Stimulated activated naive CD8-positive, alpha-beta T cell treated with anti-CD3 and anti-CD28 coated beads, Interleukin-15, Interleukin-2, amounts not matched to agents 100 ng/mL and 50 ng/mL, for 24 hours (primary cell): ENCODE measurements around the gene KSR2.

Experiments
- H3K27ac Mint-ChIP-seq: one replicate; pipeline ENCODE4 v1.8.0; 2021; ENCODE audit warnings: mild to moderate bottlenecking, mixed read lengths
- H3K27me3 Mint-ChIP-seq: one replicate; pipeline ENCODE4 v1.8.0; 2021; ENCODE audit warnings: mixed read lengths
- H3K36me3 Mint-ChIP-seq: one replicate; pipeline ENCODE4 v1.8.0; 2021; ENCODE audit warnings: low read depth, mixed read lengths
- H3K4me1 Mint-ChIP-seq: one replicate; pipeline ENCODE4 v1.8.0; 2021; ENCODE audit warnings: low read depth, mixed read lengths
- H3K4me3 Mint-ChIP-seq: one replicate; pipeline ENCODE4 v1.8.0; 2021; ENCODE audit warnings: mild to moderate bottlenecking, mixed read lengths
- H3K9me3 Mint-ChIP-seq: one replicate; pipeline ENCODE4 v1.8.0; 2021; ENCODE audit warnings: mixed read lengths

The KSR2 gene

GRCh38 chr12:117485984-117486839, 482.6 kb downstream of the KSR2 start:
- peaks cover 3% of the 10 kb centered on the region for H3K27me3 Mint-ChIP-seq
- no peak overlapping the region for H3K27ac Mint-ChIP-seq
- no peak overlapping the region for H3K4me3 Mint-ChIP-seq
- H3K36me3 Mint-ChIP-seq = no peaks in the 10 kb centered on the region
- H3K9me3 Mint-ChIP-seq = no peaks in the 10 kb centered on the region
- H3K4me1 Mint-ChIP-seq = no peaks in the 10 kb centered on the region

GRCh38 chr12:117484901-117485300, 483.9 kb downstream of the KSR2 start:
- Mint-ChIP-seq H3K4me1 (no peaks in the 10 kb centered on the region), H3K27ac (no peak overlapping the region), H3K36me3 (no peaks in the 10 kb centered on the region), H3K9me3 (no peaks in the 10 kb centered on the region), H3K4me3 (no peak overlapping the region), H3K27me3 (no peaks in the 10 kb centered on the region)

- Mint-ChIP-seq H3K9me3 (no peaks in the 10 kb centered on the region), H3K4me1 (no peaks in the 10 kb centered on the region), H3K27ac (no peak overlapping the region)
These were observed 485.3 kb downstream of the KSR2 start for GRCh38 chr12:117483501-117483900.

GRCh38 chr12:117481470-117481869, 487.3 kb downstream of the KSR2 start:
- H3K27ac Mint-ChIP-seq = no peak overlapping the region
- H3K36me3 Mint-ChIP-seq = no peaks in the 10 kb centered on the region
- no peaks in the 10 kb centered on the region for H3K9me3 Mint-ChIP-seq
- no peak overlapping the region for H3K4me3 Mint-ChIP-seq
- no peaks in the 10 kb centered on the region for H3K4me1 Mint-ChIP-seq
- H3K27me3 Mint-ChIP-seq = no peaks in the 10 kb centered on the region

More at GRCh38 chr12:117483501-117483900, 485.3 kb downstream of the KSR2 start:
- Mint-ChIP-seq H3K36me3 (no peaks in the 10 kb centered on the region), H3K27me3 (no peaks in the 10 kb centered on the region), H3K4me3 (no peak overlapping the region)

GRCh38 chr12:117476341-117476740, 492.4 kb downstream of the KSR2 start:
- no peaks in the 10 kb centered on the region for H3K4me1 Mint-ChIP-seq
- H3K9me3 Mint-ChIP-seq = no peaks in the 10 kb centered on the region
- peaks cover 8% of the 10 kb centered on the region for H3K27me3 Mint-ChIP-seq
- H3K27ac Mint-ChIP-seq = no peak overlapping the region
- no peaks in the 10 kb centered on the region for H3K36me3 Mint-ChIP-seq
- no peak overlapping the region for H3K4me3 Mint-ChIP-seq

- Mint-ChIP-seq H3K36me3 (no peaks in the 10 kb centered on the region), H3K9me3 (peaks cover 3% of the 10 kb centered on the region), H3K4me3 (no peak overlapping the region), H3K27me3 (peaks cover 8% of the 10 kb centered on the region), H3K27ac (no peak overlapping the region), H3K4me1 (no peaks in the 10 kb centered on the region)
These were observed 494.9 kb downstream of the KSR2 start for GRCh38 chr12:117473856-117474255.

- Mint-ChIP-seq H3K27ac (no peak overlapping the region), H3K27me3 (peaks cover 8% of the 10 kb centered on the region), H3K9me3 (peaks cover 3% of the 10 kb centered on the region), H3K4me1 (no peaks in the 10 kb centered on the region), H3K4me3 (no peak overlapping the region), H3K36me3 (no peaks in the 10 kb centered on the region)
These were observed 495.8 kb downstream of the KSR2 start for GRCh38 chr12:117472983-117473382.

GRCh38 chr12:117470804-117471203, 498.0 kb downstream of the KSR2 start:
- no peak overlapping the region for H3K27ac Mint-ChIP-seq
- no peak overlapping the region for H3K4me3 Mint-ChIP-seq
- H3K36me3 Mint-ChIP-seq = no peaks in the 10 kb centered on the region
- peaks cover 8% of the 10 kb centered on the region for H3K27me3 Mint-ChIP-seq
- H3K9me3 Mint-ChIP-seq = peaks cover 3% of the 10 kb centered on the region
- no peaks in the 10 kb centered on the region for H3K4me1 Mint-ChIP-seq

- H3K9me3 Mint-ChIP-seq = peaks cover 3% of the 10 kb centered on the region
- peaks cover under 1% of the 10 kb centered on the region for H3K27me3 Mint-ChIP-seq
- H3K4me1 Mint-ChIP-seq = no peaks in the 10 kb centered on the region
- H3K27ac Mint-ChIP-seq = no peak overlapping the region
- H3K4me3 Mint-ChIP-seq = no peak overlapping the region
- no peaks in the 10 kb centered on the region for H3K36me3 Mint-ChIP-seq
These were observed 498.8 kb downstream of the KSR2 start for GRCh38 chr12:117469883-117470483.

GRCh38 chr12:117468016-117468415, 500.8 kb downstream of the KSR2 start:
- Mint-ChIP-seq H3K4me3 (no peak overlapping the region), H3K27ac (no peak overlapping the region), H3K9me3 (peaks cover 3% of the 10 kb centered on the region), H3K27me3 (no peaks in the 10 kb centered on the region), H3K36me3 (no peaks in the 10 kb centered on the region), H3K4me1 (no peaks in the 10 kb centered on the region)

- H3K4me3 Mint-ChIP-seq = no peak overlapping the region
- no peaks in the 10 kb centered on the region for H3K36me3 Mint-ChIP-seq
- H3K4me1 Mint-ChIP-seq = no peaks in the 10 kb centered on the region
- no peak overlapping the region for H3K27ac Mint-ChIP-seq
- H3K9me3 Mint-ChIP-seq = peaks cover 3% of the 10 kb centered on the region
- no peaks in the 10 kb centered on the region for H3K27me3 Mint-ChIP-seq
These were observed 501.2 kb downstream of the KSR2 start for GRCh38 chr12:117467588-117467987.

GRCh38 chr12:117466677-117467362, 502.0 kb downstream of the KSR2 start:
- no peak overlapping the region for H3K27ac Mint-ChIP-seq
- H3K4me3 Mint-ChIP-seq = no peak overlapping the region
- peaks cover 3% of the 10 kb centered on the region for H3K9me3 Mint-ChIP-seq
- H3K4me1 Mint-ChIP-seq = no peaks in the 10 kb centered on the region
- no peaks in the 10 kb centered on the region for H3K27me3 Mint-ChIP-seq
- H3K36me3 Mint-ChIP-seq = no peaks in the 10 kb centered on the region

GRCh38 chr12:117461732-117462131, 507.1 kb downstream of the KSR2 start:
- no peaks in the 10 kb centered on the region for H3K27me3 Mint-ChIP-seq

GRCh38 chr12:117459229-117459628, 509.6 kb downstream of the KSR2 start:
- Mint-ChIP-seq H3K36me3 (no peaks in the 10 kb centered on the region), H3K4me3 (no peak overlapping the region), H3K9me3 (no peaks in the 10 kb centered on the region), H3K4me1 (no peaks in the 10 kb centered on the region), H3K27ac (no peak overlapping the region), H3K27me3 (no peaks in the 10 kb centered on the region)

More at GRCh38 chr12:117461732-117462131, 507.1 kb downstream of the KSR2 start:
- Mint-ChIP-seq H3K9me3 (no peaks in the 10 kb centered on the region), H3K27ac (no peak overlapping the region), H3K4me3 (no peak overlapping the region), H3K36me3 (no peaks in the 10 kb centered on the region), H3K4me1 (no peaks in the 10 kb centered on the region)

- no peaks in the 10 kb centered on the region for H3K27me3 Mint-ChIP-seq
- H3K4me1 Mint-ChIP-seq = no peaks in the 10 kb centered on the region
These were observed 511.6 kb downstream of the KSR2 start for GRCh38 chr12:117457189-117457588.

More at GRCh38 chr12:117457189-117457588, 511.6 kb downstream of the KSR2 start:
- H3K27ac Mint-ChIP-seq = no peak overlapping the region
- no peaks in the 10 kb centered on the region for H3K36me3 Mint-ChIP-seq
- H3K9me3 Mint-ChIP-seq = no peaks in the 10 kb centered on the region
- no peak overlapping the region for H3K4me3 Mint-ChIP-seq
